ENCODE results near the gene ZFYVE28.

- no peak for TF ChIP-seq EP300 (IDR thresholded peaks at IDR 0.05; ENCODE audit: borderline replicate concordance)
- TF ChIP-seq RAD21 (IDR thresholded peaks at IDR 0.05; ENCODE audit: low read depth) = no peak
- TF ChIP-seq MAX (IDR thresholded peaks at IDR 0.05) = no peak
- no peak for TF ChIP-seq FOXM1 (IDR thresholded peaks at IDR 0.05; ENCODE audit: borderline replicate concordance, low read depth)
- no peak for TF ChIP-seq CEBPB (IDR thresholded peaks at IDR 0.05)
- no peak for TF ChIP-seq TAF1 (IDR thresholded peaks at IDR 0.05; ENCODE audit: low read depth)
- no peak for TF ChIP-seq CREB1 (IDR thresholded peaks at IDR 0.05; ENCODE audit: low read depth)
- no peak for TF ChIP-seq TEAD4 (IDR thresholded peaks at IDR 0.05)
- TF ChIP-seq YY1 (IDR thresholded peaks at IDR 0.05; ENCODE audit: low read depth) = no peak
- TF ChIP-seq ZBTB7A (IDR thresholded peaks at IDR 0.05; ENCODE audit: low read depth) = no peak
- peak; percentile 34 for TF ChIP-seq NFIC (IDR thresholded peaks at IDR 0.05)
- TF ChIP-seq REST (IDR thresholded peaks at IDR 0.05; ENCODE audit: low read depth) = no peak
- TF ChIP-seq EGR1 (IDR thresholded peaks at IDR 0.05) = no peak
- TF ChIP-seq TCF12 (IDR thresholded peaks at IDR 0.05; ENCODE audit: low read depth) = no peak
Observed at GRCh38 chr4:2378898-2379297, 39.5 kb downstream of the ZFYVE28 start.
